Measurements from ENCODE around the gene MAMDC2.
"Not testable (repeated sequence)": the region's sequence is repeated elsewhere in the genome, so short reads cannot be mapped to it uniquely, and the experiment has no call there.

MAMDC2 gene

GRCh38 chr9:70218767-70219166, 175.1 kb downstream of the MAMDC2 start:
- Mint-ChIP-seq H3K27ac (no peak overlapping the region), H3K4me1 (no peaks in the 10 kb centered on the region), H3K27me3 (no peaks in the 10 kb centered on the region), H3K36me3 (peaks cover 18 to 21% of the 10 kb centered on the region in 2 donors), H3K9me3 (peaks cover 0 to 4% of the 10 kb centered on the region in 2 donors), H3K4me3 (no peak overlapping the region)
- ATAC-seq (replicated peaks) (no peak), DNase-seq (no peak)

- H3K9me3 Mint-ChIP-seq: no peaks in the 10 kb centered on the region
- no peak overlapping the region for H3K27ac Mint-ChIP-seq
- DNase-seq (no peak), ATAC-seq (replicated peaks) (no peak)
- no peak overlapping the region for H3K4me3 Mint-ChIP-seq
- H3K27me3 Mint-ChIP-seq: no peaks in the 10 kb centered on the region
- no peaks in the 10 kb centered on the region for H3K4me1 Mint-ChIP-seq
- H3K36me3 Mint-ChIP-seq: peaks cover 4 to 7% of the 10 kb centered on the region in 2 donors
Observed at GRCh38 chr9:70220216-70220615, 176.6 kb downstream of the MAMDC2 start.

GRCh38 chr9:70222354-70222753, 178.7 kb downstream of the MAMDC2 start:
- DNase-seq (no peak), ATAC-seq (replicated peaks) (no peak)
- Mint-ChIP-seq H3K4me3 (no peak overlapping the region), H3K27ac (no peak overlapping the region), H3K4me1 (no peaks in the 10 kb centered on the region), H3K9me3 (no peaks in the 10 kb centered on the region), H3K36me3 (peaks cover 0 to 3% of the 10 kb centered on the region in 2 donors), H3K27me3 (no peaks in the 10 kb centered on the region)

- Mint-ChIP-seq H3K27me3 (peaks cover 9 to 10% of the 10 kb centered on the region in 2 donors), H3K27ac (no peak overlapping the region), H3K4me3 (no peak overlapping the region), H3K4me1 (peaks cover 0 to 6% of the 10 kb centered on the region in 2 donors), H3K36me3 (peaks cover 4 to 17% of the 10 kb centered on the region in 2 donors), H3K9me3 (no peaks in the 10 kb centered on the region)
- DNase-seq (no peak), ATAC-seq (replicated peaks) (no peak)
Observed at GRCh38 chr9:70228118-70228517, 184.5 kb downstream of the MAMDC2 start.

GRCh38 chr9:70228611-70229010, 185.0 kb downstream of the MAMDC2 start:
- Mint-ChIP-seq H3K27me3 (peaks cover 12 to 14% of the 10 kb centered on the region in 2 donors), H3K4me3 (no peak overlapping the region), H3K36me3 (peaks cover 4 to 22% of the 10 kb centered on the region in 2 donors), H3K4me1 (peaks cover 0 to 6% of the 10 kb centered on the region in 2 donors), H3K27ac (no peak overlapping the region), H3K9me3 (no peaks in the 10 kb centered on the region)
- DNase-seq (no peak), ATAC-seq (replicated peaks) (no peak)

- Mint-ChIP-seq H3K4me1 (peaks cover 0 to 6% of the 10 kb centered on the region in 2 donors), H3K27ac (no peak overlapping the region), H3K4me3 (no peak overlapping the region), H3K9me3 (no peaks in the 10 kb centered on the region), H3K27me3 (peaks cover 17 to 19% of the 10 kb centered on the region in 2 donors), H3K36me3 (peaks cover 6 to 26% of the 10 kb centered on the region in 2 donors)
- DNase-seq (no peak), ATAC-seq (replicated peaks) (no peak)
Observed at GRCh38 chr9:70229026-70229425, 185.4 kb downstream of the MAMDC2 start.

GRCh38 chr9:70229579-70229978, 185.9 kb downstream of the MAMDC2 start:
- peaks cover 17 to 19% of the 10 kb centered on the region in 2 donors for H3K27me3 Mint-ChIP-seq
- no peak overlapping the region for H3K27ac Mint-ChIP-seq
- no peaks in the 10 kb centered on the region for H3K9me3 Mint-ChIP-seq
- DNase-seq: no peak
- ATAC-seq (replicated peaks): no peak
- no peak overlapping the region for H3K4me3 Mint-ChIP-seq
- H3K4me1 Mint-ChIP-seq: peaks cover 0 to 6% of the 10 kb centered on the region in 2 donors
- peaks cover 6 to 26% of the 10 kb centered on the region in 2 donors for H3K36me3 Mint-ChIP-seq

- Mint-ChIP-seq H3K4me1 (peaks cover 0 to 6% of the 10 kb centered on the region in 2 donors), H3K27me3 (peaks cover 30% of the 10 kb centered on the region in 2 donors), H3K36me3 (peaks cover 11 to 36% of the 10 kb centered on the region in 2 donors), H3K4me3 (no peak overlapping the region), H3K27ac (no peak overlapping the region), H3K9me3 (peaks cover 1 to 3% of the 10 kb centered on the region in 2 donors)
- ATAC-seq (replicated peaks) (no peak), DNase-seq (no peak)
Observed at GRCh38 chr9:70232476-70232875, 188.8 kb downstream of the MAMDC2 start.

- Mint-ChIP-seq H3K27me3 (peaks cover 30% of the 10 kb centered on the region in 2 donors), H3K36me3 (peaks cover 8 to 32% of the 10 kb centered on the region in 2 donors)
- DNase-seq; ATAC-seq (replicated peaks); H3K4me3 Mint-ChIP-seq; H3K9me3 Mint-ChIP-seq; H3K4me1 Mint-ChIP-seq; H3K27ac Mint-ChIP-seq: not testable (repeated sequence)
Observed at GRCh38 chr9:70234208-70234607, 190.6 kb downstream of the MAMDC2 start.

- not testable (repeated sequence) for H3K27ac Mint-ChIP-seq; H3K9me3 Mint-ChIP-seq; DNase-seq; H3K4me3 Mint-ChIP-seq; H3K4me1 Mint-ChIP-seq; ATAC-seq (replicated peaks)
- peaks cover 13 to 31% of the 10 kb centered on the region in 2 donors for H3K27me3 Mint-ChIP-seq
- H3K36me3 Mint-ChIP-seq: peaks cover 2 to 20% of the 10 kb centered on the region in 2 donors
Observed at GRCh38 chr9:70245952-70246351, 202.3 kb downstream of the MAMDC2 start.

GRCh38 chr9:70250221-70250620, 206.6 kb downstream of the MAMDC2 start:
- H3K4me1 Mint-ChIP-seq: peaks cover 2 to 7% of the 10 kb centered on the region in 2 donors
- H3K27ac Mint-ChIP-seq: no peak overlapping the region
- H3K4me3 Mint-ChIP-seq: no peak overlapping the region
- peak; percentile 57 to 68 for ATAC-seq (replicated peaks)
- H3K36me3 Mint-ChIP-seq: peaks cover 2 to 15% of the 10 kb centered on the region in 2 donors
- peaks cover 0 to 10% of the 10 kb centered on the region in 2 donors for H3K27me3 Mint-ChIP-seq
- no peak for DNase-seq
- H3K9me3 Mint-ChIP-seq: peaks cover 0 to 4% of the 10 kb centered on the region in 2 donors

- H3K27me3 Mint-ChIP-seq: peaks cover 0 to 2% of the 10 kb centered on the region in 2 donors
- peak overlapping the region; percentile 5 to 46 for H3K4me3 Mint-ChIP-seq
- ATAC-seq (replicated peaks) (no peak), DNase-seq (no peak)
- H3K36me3 Mint-ChIP-seq: peaks cover 21 to 29% of the 10 kb centered on the region in 2 donors
- no peak overlapping the region for H3K27ac Mint-ChIP-seq
- peaks cover 22 to 35% of the 10 kb centered on the region in 2 donors for H3K4me1 Mint-ChIP-seq
- H3K9me3 Mint-ChIP-seq: peaks cover 0 to 3% of the 10 kb centered on the region in 2 donors
Observed at GRCh38 chr9:70255486-70255885, 211.8 kb downstream of the MAMDC2 start.

- H3K27ac Mint-ChIP-seq: no peak overlapping the region
- peaks cover 3 to 4% of the 10 kb centered on the region in 2 donors for H3K9me3 Mint-ChIP-seq
- ATAC-seq (replicated peaks) (no peak), DNase-seq (no peak)
- peaks cover 28 to 39% of the 10 kb centered on the region in 2 donors for H3K4me1 Mint-ChIP-seq
- peak overlapping the region; percentile 62 to 75 for H3K4me3 Mint-ChIP-seq
- H3K36me3 Mint-ChIP-seq: peaks cover 27 to 33% of the 10 kb centered on the region in 2 donors
- no peaks in the 10 kb centered on the region for H3K27me3 Mint-ChIP-seq
Observed at GRCh38 chr9:70256123-70256551, 212.5 kb downstream of the MAMDC2 start.

- H3K9me3 Mint-ChIP-seq: peaks cover 5 to 9% of the 10 kb centered on the region in 2 donors
- peak overlapping the region; percentile 91 to 93 for H3K4me3 Mint-ChIP-seq
- DNase-seq (no peak), ATAC-seq (replicated peaks) (no peak)
- peak overlapping the region; percentile 62 for H3K27ac Mint-ChIP-seq
- H3K36me3 Mint-ChIP-seq: peaks cover 40 to 47% of the 10 kb centered on the region in 2 donors
- H3K27me3 Mint-ChIP-seq: no peaks in the 10 kb centered on the region
- peaks cover 42 to 52% of the 10 kb centered on the region in 2 donors for H3K4me1 Mint-ChIP-seq
Observed at GRCh38 chr9:70257502-70257901, 213.9 kb downstream of the MAMDC2 start.

GRCh38 chr9:70257991-70258691, 214.5 kb downstream of the MAMDC2 start:
- Mint-ChIP-seq H3K4me3 (peak overlapping the region; percentile 91 to 93), H3K9me3 (peaks cover 5 to 9% of the 10 kb centered on the region in 2 donors), H3K4me1 (peaks cover 44 to 56% of the 10 kb centered on the region in 2 donors), H3K27me3 (no peaks in the 10 kb centered on the region), H3K36me3 (peaks cover 42 to 45% of the 10 kb centered on the region in 2 donors), H3K27ac (peak overlapping the region; percentile 99)
- DNase-seq (peak; percentile 54), ATAC-seq (replicated peaks) (peak; percentile 33)

Data from stimulated activated naive B cell treated with anti-CD40 and anti-IgM and Interleukin-4, amounts not matched to agents 10 μg/mL and 1 μg/mL and 100 μg/mL, for 72 hours (primary cell).